NCI-H510A (cell line): Measurements from ENCODE around the gene NUP214.
"Not testable (repeated sequence)": the region's sequence is repeated elsewhere in the genome, so short reads cannot be mapped to it uniquely, and the experiment has no call there.

ENCODE experiments used
- DNase-seq: peaks from one replicate; lab custom pipeline; 2025; lab: John Stamatoyannopoulos, UW

Gene NUP214

GRCh38 chr9:131160416-131161112 is 35.2 kb downstream of the NUP214 start:
- DNase-seq = no peak

GRCh38 chr9:131161585-131161984 is 36.2 kb downstream of the NUP214 start:
- DNase-seq = no peak

- no peak for DNase-seq
Observed at GRCh38 chr9:131162886-131163285, 37.5 kb downstream of the NUP214 start.

- DNase-seq = no peak
Observed at GRCh38 chr9:131165523-131165922, 40.1 kb downstream of the NUP214 start.

- DNase-seq = no peak
Observed at GRCh38 chr9:131167146-131167692, 41.8 kb downstream of the NUP214 start.

GRCh38 chr9:131167936-131168335 is 42.5 kb downstream of the NUP214 start:
- DNase-seq = no peak

- no peak for DNase-seq
Observed at GRCh38 chr9:131169563-131170240, 44.3 kb downstream of the NUP214 start.

- no peak for DNase-seq
Observed at GRCh38 chr9:131173995-131174394, 48.6 kb downstream of the NUP214 start.

GRCh38 chr9:131174681-131175239 is 49.4 kb downstream of the NUP214 start:
- DNase-seq = no peak

- DNase-seq = no peak
Observed at GRCh38 chr9:131177898-131178297, 52.5 kb downstream of the NUP214 start.

- DNase-seq = no peak
Observed at GRCh38 chr9:131178382-131178781, 53.0 kb downstream of the NUP214 start.

GRCh38 chr9:131178926-131179325 is 53.5 kb downstream of the NUP214 start:
- no peak for DNase-seq

- no peak for DNase-seq
Observed at GRCh38 chr9:131179561-131180219, 54.3 kb downstream of the NUP214 start.

GRCh38 chr9:131180454-131180853 is 55.1 kb downstream of the NUP214 start:
- DNase-seq = no peak

- no peak for DNase-seq
Observed at GRCh38 chr9:131181091-131181681, 55.8 kb downstream of the NUP214 start.

GRCh38 chr9:131185924-131186323 is 60.5 kb downstream of the NUP214 start:
- DNase-seq = no peak

GRCh38 chr9:131186622-131187021 is 61.2 kb downstream of the NUP214 start:
- DNase-seq = no peak

- no peak for DNase-seq
Observed at GRCh38 chr9:131187957-131188356, 62.6 kb downstream of the NUP214 start.

- no peak for DNase-seq
Observed at GRCh38 chr9:131188976-131189375, 63.6 kb downstream of the NUP214 start.

GRCh38 chr9:131190191-131190590 is 64.8 kb downstream of the NUP214 start:
- DNase-seq = no peak

- DNase-seq = not testable (repeated sequence)
Observed at GRCh38 chr9:131191032-131191431, 65.6 kb downstream of the NUP214 start.

GRCh38 chr9:131191857-131192256 is 66.5 kb downstream of the NUP214 start:
- DNase-seq = no peak
